Nephron progenitor cell (in vitro differentiated cells): ENCODE measurements around the gene CIAPIN1.

Experiments
- DNase-seq: peaks from one replicate; pipeline ENCODE4 v3.0.0; 2021
- H3K27ac Mint-ChIP-seq: 2 replicates; pipeline ENCODE4 v1.8.0; 2021; ENCODE audit warnings: mild to moderate bottlenecking, moderate library complexity, mixed read lengths
- H3K27me3 Mint-ChIP-seq: 2 replicates; pipeline ENCODE4 v1.8.0; 2021; ENCODE audit warnings: mild to moderate bottlenecking, low read depth, mixed read lengths; ENCODE audit not compliant: poor library complexity
- H3K36me3 Mint-ChIP-seq: 2 replicates; pipeline ENCODE4 v1.8.0; 2021; ENCODE audit warnings: low read depth, mixed read lengths
- H3K4me1 Mint-ChIP-seq: 2 replicates; pipeline ENCODE4 v1.8.0; 2021; ENCODE audit warnings: mixed read lengths
- H3K4me3 Mint-ChIP-seq: 2 replicates; pipeline ENCODE4 v1.8.0; 2021; ENCODE audit warnings: mild to moderate bottlenecking, moderate library complexity, mixed read lengths
- H3K9me3 Mint-ChIP-seq: 2 replicates; pipeline ENCODE4 v1.8.0; 2021; ENCODE audit warnings: mild to moderate bottlenecking, moderate library complexity, mixed read lengths
- CTCF ChIP-seq: fragments of 200-600 bp; sonication (generic); IDR thresholded peaks from 2 replicates; pipeline ENCODE4 v1.5.0; 2021; ENCODE audit warnings: antibody characterized with exemption

CIAPIN1 gene

DNA sequence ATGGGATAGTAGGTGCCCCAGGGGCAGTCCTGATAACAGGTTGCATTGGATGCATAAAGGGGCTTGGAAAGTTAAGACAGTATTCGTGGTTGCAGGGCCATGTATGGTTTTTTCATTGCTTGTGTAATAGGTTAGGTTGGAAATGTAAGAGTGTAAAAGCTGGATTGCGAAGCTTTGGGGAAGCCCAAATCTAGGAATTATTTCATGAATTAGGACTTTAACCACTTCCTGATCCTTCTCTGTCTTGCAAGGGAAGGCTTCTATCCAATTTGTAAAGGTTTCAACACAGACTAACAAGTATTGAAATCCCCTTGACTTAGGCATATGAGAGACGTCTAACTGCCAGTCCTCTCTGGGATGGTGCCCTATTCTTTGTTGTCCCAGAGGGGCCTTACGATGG lies 50.4 kb downstream of the CIAPIN1 start:
- H3K27me3 Mint-ChIP-seq, result peaks cover 21% of the 10 kb centered on the region
- no peaks in the 10 kb centered on the region for H3K9me3 Mint-ChIP-seq
- no peaks in the 10 kb centered on the region for H3K4me1 Mint-ChIP-seq
- no peak for DNase-seq
- no peak for TF ChIP-seq CTCF
- no peaks in the 10 kb centered on the region for H3K36me3 Mint-ChIP-seq
- no peak overlapping the region for H3K27ac Mint-ChIP-seq
- no peak overlapping the region for H3K4me3 Mint-ChIP-seq

GRCh38 chr16:57395026-57395425 lies 52.2 kb downstream of the CIAPIN1 start:
- no peaks in the 10 kb centered on the region for H3K4me1 Mint-ChIP-seq
- no peaks in the 10 kb centered on the region for H3K36me3 Mint-ChIP-seq
- no peak for DNase-seq
- H3K27me3 Mint-ChIP-seq, result peaks cover 34% of the 10 kb centered on the region
- no peak overlapping the region for H3K4me3 Mint-ChIP-seq
- H3K27ac Mint-ChIP-seq, result no peak overlapping the region
- no peak for TF ChIP-seq CTCF
- no peaks in the 10 kb centered on the region for H3K9me3 Mint-ChIP-seq

- H3K9me3 Mint-ChIP-seq, result no peaks in the 10 kb centered on the region
- no peak for TF ChIP-seq CTCF
Measured at GRCh38 chr16:57394444-57394843, 52.7 kb downstream of the CIAPIN1 start.

DNA sequence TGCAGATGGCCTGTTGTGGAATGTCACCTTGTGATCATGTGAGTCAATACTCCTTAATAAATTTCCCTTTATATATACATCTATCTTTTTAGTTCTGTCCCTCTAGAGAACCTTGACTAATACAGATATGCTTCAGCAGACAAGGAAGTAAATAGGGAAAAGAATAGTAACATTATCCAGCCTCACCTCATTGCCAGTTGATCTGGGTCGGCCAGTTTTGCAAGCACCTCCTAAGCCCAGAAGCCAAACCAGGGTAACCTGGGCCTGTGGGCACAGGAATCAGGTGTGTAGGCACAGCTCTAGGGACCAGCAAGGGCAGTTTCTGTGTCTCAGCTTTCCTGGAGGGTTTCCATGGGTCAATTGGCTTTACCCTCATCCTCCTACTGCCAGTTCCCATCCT lies 54.5 kb downstream of the CIAPIN1 start:
- H3K27ac Mint-ChIP-seq, result no peak overlapping the region
- no peaks in the 10 kb centered on the region for H3K4me1 Mint-ChIP-seq
- peaks cover 36% of the 10 kb centered on the region for H3K27me3 Mint-ChIP-seq
- DNase-seq, result no peak
- no peak overlapping the region for H3K4me3 Mint-ChIP-seq
- no peaks in the 10 kb centered on the region for H3K9me3 Mint-ChIP-seq
- TF ChIP-seq CTCF, result no peak
- no peaks in the 10 kb centered on the region for H3K36me3 Mint-ChIP-seq

More at GRCh38 chr16:57394444-57394843, 52.7 kb downstream of the CIAPIN1 start:
- H3K4me1 Mint-ChIP-seq, result no peaks in the 10 kb centered on the region
- DNase-seq, result no peak
- H3K27me3 Mint-ChIP-seq, result peaks cover 36% of the 10 kb centered on the region
- H3K36me3 Mint-ChIP-seq, result no peaks in the 10 kb centered on the region
- H3K27ac Mint-ChIP-seq, result no peak overlapping the region
- H3K4me3 Mint-ChIP-seq, result no peak overlapping the region

- Mint-ChIP-seq H3K36me3 (no peaks in the 10 kb centered on the region), H3K9me3 (no peaks in the 10 kb centered on the region), H3K27me3 (peaks cover 36% of the 10 kb centered on the region), H3K27ac (no peak overlapping the region), H3K4me3 (no peak overlapping the region), H3K4me1 (peaks cover under 1% of the 10 kb centered on the region)
- no peak for DNase-seq
- no peak for TF ChIP-seq CTCF
Measured at GRCh38 chr16:57391708-57392107, 55.5 kb downstream of the CIAPIN1 start.

DNA sequence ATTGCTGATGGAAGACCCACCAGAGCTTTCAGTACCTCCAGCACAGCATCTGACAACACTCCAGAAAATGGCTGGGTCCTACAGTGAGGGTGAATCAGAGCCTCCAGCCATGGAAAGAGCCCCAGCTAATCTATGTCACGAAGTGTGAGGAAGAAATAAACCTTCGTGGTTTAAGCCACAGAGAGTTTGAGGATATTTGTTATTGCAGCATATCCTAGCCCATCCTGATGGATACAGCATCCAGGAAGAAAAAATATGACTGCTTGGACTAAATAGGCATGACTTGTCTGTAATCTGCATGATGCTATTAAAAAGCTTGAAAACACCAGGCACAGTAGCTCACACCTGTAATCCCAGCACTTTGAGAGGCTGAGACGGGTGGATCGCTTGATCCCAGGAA lies 55.9 kb downstream of the CIAPIN1 start:
- DNase-seq, result no peak
- Mint-ChIP-seq H3K27ac (peak overlapping the region; percentile 64), H3K36me3 (no peaks in the 10 kb centered on the region), H3K4me1 (peaks cover 5% of the 10 kb centered on the region), H3K9me3 (no peaks in the 10 kb centered on the region), H3K27me3 (peaks cover 32% of the 10 kb centered on the region), H3K4me3 (no peak overlapping the region)
- TF ChIP-seq CTCF, result no peak
